ENCODE results near the gene NAP1L1. TPM values are rescaled to one million over a fixed set of nuclear protein-coding genes. Genes with fewer than 3 reads are reported as not detected.
"Not testable (repeated sequence)": the region's sequence is repeated elsewhere in the genome, so short reads cannot be mapped to it uniquely, and the experiment has no call there.

The NAP1L1 gene
- total RNA-seq, 1 donor from 2014 or later, result 471 TPM

DNA sequence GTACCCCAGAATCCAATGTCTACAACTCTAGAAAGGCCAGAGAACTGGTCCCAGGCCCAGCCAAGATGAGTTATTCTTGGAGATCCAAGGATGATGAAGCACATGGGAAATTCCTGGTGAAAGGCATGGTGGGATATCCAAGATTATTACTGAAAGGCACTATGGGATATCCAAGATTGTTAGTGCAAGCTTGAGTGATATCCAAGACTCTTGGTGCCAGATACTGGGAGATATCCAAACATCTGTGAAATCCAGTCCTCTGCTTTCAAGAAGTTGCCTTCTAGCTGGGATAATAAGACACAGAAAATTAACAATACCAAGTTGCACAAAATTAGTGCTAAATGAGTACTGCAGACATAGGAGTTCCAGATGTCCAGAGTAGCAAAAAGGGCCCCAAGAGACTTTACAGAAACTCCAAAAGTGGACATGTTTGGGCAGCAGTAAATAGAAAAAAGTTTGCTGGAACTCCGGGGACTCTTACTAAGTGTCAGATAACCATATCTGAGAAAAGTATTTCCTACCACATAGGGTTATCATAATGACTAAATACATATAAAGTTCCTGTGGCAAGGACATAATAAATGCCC, 87.5 kb downstream of the NAP1L1 start:
- intact Hi-C loops (cut with micrococcal nuclease), result loop anchor here (2.0 kb wide), 1 partner anchor 18 kb away; no protein-coding TSS in a partner anchor

- intact Hi-C loops (cut with micrococcal nuclease), result loop anchor here (2.0 kb wide), 1 partner anchor 19 kb away; no protein-coding TSS in a partner anchor
Observed at GRCh38 chr12:75995691-75996090, 88.8 kb downstream of the NAP1L1 start.

DNA sequence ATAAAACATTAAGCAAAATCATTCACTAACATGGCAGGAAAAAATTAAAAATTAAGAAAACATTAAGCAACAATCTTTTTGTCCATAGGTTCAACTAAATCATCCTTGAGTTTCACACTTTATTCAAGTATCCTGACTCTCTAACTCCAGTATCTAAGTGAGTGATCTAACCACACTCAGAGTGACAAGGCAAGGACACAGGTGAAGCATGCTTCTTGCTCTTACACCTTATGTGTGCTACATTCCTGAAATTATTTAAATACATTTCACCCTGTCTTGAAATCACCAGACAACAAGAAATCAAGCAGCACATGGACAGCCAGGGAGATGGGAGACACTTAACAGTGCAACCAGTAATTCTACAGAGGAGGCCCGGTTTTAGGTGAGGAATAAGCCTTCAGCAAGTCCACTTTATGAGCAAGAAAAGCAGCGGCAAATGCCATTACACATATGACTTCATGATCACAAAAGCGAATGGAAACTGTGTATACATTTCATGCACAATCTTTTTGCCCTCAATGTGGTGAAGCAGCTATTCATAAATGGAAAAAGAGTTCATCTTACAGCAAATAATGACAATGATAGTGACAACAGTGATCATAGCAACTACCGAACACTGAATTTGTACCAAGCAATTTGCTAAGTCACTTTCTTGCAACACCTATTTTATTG, 90.3 kb downstream of the NAP1L1 start:
- intact Hi-C loops (cut with micrococcal nuclease), result loop anchor here (1.0 kb wide), 2 partner anchors 16 to 26 kb away; no protein-coding TSS in a partner anchor

- intact Hi-C loops (cut with micrococcal nuclease), result no loop called here
Observed at GRCh38 chr12:75991753-75992152, 92.7 kb downstream of the NAP1L1 start.

- intact Hi-C loops (cut with micrococcal nuclease), result no loop called here
Observed at GRCh38 chr12:75990189-75990912, 94.1 kb downstream of the NAP1L1 start.

GRCh38 chr12:75987709-75988108, 96.8 kb downstream of the NAP1L1 start:
- intact Hi-C loops (cut with micrococcal nuclease), result not testable (repeated sequence)

Other genes starting within 250 kb of the NAP1L1 start
- gene PHLDA1, start 52.9 kb downstream of the NAP1L1 start, total RNA-seq, result 50.3 and 50.9 TPM in 2 replicates